HG03432 (cell line): ENCODE data around the gene BYSL.

Experiments used
- ATAC-seq: cut with Tn5 transposase; IDR thresholded peaks from one replicate; pipeline ENCODE4 v1.9.1; 2021; ENCODE audit warnings: mild to moderate bottlenecking, moderate library complexity; ENCODE audit not compliant: unreplicated experiment

The BYSL gene, protein sequence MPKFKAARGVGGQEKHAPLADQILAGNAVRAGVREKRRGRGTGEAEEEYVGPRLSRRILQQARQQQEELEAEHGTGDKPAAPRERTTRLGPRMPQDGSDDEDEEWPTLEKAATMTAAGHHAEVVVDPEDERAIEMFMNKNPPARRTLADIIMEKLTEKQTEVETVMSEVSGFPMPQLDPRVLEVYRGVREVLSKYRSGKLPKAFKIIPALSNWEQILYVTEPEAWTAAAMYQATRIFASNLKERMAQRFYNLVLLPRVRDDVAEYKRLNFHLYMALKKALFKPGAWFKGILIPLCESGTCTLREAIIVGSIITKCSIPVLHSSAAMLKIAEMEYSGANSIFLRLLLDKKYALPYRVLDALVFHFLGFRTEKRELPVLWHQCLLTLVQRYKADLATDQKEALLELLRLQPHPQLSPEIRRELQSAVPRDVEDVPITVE

DNA sequence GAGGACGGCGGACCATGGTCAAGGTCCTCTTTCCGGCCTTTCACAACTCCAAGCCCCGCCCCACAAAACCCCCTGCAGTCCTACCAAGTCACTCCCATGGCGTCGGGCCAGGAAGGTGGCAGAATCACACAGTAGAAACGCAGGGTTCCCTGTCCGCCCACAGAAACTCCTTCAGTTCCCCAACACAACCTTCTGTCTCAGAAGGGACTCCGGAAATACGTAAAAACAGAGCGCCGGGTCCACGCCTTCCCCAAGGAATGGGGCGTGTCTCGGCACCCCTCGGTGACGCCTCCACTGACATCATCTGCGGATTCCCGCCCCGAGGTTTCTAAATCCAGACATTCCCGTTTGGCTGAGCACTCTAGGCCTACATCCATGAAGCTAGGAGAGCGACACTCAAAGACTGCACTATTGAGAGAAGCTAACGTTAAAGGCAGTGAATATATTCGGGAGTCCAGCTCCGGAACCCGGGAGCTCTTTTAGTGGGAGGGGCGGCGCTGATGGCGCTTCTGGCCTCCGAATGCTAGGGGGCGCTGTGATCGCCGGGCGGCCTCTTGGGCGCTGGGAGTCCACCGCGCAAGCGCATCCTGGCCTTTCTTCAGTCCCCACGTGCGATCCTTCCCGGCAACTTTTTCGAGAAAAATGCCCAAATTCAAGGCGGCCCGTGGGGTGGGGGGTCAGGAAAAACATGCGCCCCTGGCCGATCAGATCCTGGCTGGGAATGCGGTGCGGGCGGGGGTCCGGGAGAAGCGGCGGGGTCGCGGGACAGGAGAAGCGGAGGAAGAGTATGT, at the start of gene BYSL, which contains the start of gene MED20:
BYSL (plus strand) TSS at position 579 of the 791 bp plus-strand sequence; CDS start at position 643, 64 bp downstream.
MED20 (minus strand) TSS at position 219 of the 791 bp plus-strand sequence; CDS start at position 98, 121 bp downstream.
- ATAC-seq = peak; percentile 88

DNA sequence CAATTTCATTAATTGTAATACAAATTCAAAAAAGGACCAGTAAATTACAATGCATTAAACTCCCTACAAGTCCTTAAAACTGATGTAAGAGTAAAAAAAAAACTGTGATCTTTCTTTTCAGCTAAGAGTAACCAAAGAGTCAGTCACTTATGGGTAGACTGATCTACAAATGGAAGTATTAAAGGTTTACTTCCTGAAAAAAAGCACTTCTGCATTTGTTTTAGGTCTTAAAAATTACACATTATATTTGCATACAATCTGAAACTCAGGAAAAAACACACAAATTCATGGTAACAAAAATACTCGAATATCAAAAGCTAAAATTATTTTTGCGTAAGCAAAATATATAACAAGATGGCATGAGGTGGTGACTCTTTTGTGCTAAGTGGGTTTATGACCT, 49.6 kb upstream of the BYSL start:
- ATAC-seq = no peak

DNA sequence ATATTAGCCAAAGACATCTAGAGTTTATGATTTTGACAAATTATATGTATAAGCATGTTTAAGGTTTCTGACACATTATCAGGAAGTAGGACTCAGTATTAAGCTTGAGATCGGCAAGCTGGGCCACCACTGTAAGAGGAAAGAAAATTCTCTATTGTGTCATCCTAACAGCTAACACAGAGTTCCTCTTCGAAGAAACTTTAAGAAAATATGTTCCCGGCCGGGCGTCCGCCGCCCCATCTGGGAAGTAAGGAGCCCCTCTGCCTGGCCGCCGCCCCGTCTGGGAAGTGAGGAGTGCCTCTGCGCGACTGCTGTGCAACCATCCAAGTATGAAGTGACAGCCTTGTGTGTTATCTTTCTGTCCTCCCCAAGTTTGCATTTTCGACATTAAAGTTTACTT, 49.2 kb upstream of the BYSL start:
- ATAC-seq = no peak

DNA sequence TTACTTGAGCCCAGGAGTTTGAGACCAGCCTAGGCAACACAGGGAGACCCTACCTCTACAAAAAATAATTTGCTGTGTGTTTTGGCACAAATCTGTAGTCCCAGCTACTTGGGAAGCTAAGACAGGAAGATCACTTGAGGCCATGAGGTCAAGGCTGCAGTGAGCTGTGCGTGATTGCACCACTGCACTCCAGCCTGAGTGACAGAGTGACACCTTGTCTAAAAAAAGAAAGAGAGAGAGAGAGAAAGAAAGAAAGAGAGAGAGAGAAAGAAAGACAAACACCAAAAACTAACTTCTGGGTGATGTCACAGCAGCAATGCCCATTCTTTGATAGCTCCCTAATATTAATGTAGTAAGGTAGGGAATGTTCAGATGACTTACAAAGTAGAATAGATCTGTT, 46.6 kb upstream of the BYSL start:
- ATAC-seq = no peak

DNA sequence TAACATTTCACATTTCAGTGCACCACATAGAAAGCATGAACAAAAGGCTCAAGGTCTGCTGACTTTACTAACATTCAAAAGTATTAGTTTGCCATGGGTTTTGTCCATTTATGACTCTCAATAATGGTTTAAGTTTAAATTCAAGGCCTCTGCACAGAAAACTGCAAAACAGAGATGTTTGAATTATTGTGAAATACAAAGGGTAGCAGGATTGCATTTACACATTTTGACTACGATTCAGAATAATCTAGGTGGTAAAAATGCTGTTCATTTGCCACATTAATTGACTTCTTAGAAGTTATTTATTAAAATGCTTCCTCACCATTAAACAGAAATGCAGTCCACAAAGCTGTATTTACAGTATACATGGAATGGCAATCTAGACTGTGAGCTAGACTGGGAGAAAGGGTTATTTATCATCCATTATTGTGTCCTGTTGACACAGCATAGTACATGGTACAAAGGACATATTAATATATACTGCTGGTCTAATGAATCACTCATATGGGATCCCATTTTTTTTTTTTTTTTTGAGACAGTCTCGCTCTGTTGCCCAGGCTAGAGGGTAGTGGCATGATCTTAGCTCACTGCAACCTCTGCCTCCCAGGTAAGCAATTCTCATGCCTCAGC, 44.1 kb upstream of the BYSL start:
- ATAC-seq = no peak

DNA sequence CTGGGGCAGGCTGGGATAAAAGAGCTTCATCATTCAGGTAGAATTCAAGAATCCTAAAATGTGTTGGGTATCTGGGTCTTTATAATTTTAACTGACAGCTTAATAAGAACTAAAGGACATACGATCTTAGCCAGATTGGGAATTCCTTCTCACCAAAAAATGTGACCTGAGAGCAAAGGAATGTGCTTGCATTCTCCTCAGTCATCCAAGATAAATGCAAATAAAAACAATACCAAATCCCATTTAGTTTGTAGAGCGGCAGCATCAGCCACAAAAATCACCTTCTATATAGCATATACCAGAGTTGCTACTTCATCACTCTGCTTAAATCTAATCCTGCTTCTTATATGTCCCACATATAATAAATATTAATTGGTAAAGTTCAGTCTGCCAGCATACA, 43.1 kb upstream of the BYSL start:
- no peak for ATAC-seq

DNA sequence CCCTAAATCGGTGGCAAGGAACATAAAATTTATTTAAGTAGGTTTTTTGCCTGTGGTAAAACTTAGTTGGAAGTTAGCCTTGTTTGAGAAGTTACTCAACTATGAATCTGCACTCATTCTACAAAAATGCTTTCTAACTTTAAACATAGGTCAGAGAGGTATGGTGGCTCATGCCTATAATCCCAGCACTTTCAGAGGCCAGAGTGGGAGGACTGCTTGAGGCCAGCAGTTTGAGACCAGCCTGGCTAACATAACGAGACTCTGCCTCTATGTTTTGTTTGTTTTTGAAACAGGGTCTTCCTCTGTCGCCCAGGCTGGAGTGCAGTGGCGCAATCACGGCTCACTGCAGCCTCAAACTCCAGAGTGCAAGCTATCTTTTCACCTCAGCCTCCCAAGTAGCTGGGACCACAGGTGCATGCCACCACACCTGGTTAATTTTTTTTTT, 42.3 kb upstream of the BYSL start:
- no peak for ATAC-seq

DNA sequence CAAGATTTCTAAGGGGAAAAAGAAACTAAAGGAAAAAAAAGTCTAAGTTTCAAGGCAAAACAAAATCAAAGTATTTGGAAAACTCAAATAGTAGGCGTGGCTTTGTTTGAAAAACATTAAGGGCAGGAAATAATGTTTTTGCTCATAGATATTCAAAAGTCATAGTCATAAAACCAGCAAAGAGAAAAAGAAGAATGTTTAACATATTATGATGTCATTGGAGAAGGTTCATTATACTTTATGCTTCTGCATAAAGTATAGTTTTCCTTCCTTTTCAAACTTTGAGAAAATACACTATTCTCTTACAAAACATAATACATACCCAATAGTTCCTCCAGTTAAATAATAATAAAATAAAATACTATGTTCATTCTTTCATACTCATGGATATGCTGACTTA, 39.8 kb upstream of the BYSL start:
- no peak for ATAC-seq

DNA sequence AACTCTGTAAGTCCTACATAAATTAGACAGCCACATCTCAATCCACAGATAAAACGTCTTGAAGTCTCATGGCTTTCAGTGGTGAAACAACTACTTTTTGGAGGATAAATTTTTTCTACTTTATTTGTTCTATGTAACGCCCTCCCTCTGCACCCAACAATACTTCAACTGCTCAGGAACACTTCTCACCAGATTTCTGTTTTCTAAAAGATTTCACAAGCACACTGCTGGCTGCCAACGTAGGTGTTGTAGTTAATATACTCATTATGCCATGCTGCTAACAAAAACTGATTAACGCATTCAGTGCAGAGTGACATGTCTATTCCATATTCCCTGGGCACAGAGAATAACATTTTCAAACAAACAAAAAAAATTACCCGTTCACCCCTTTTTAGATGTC, 36.3 kb upstream of the BYSL start:
- ATAC-seq = no peak

DNA sequence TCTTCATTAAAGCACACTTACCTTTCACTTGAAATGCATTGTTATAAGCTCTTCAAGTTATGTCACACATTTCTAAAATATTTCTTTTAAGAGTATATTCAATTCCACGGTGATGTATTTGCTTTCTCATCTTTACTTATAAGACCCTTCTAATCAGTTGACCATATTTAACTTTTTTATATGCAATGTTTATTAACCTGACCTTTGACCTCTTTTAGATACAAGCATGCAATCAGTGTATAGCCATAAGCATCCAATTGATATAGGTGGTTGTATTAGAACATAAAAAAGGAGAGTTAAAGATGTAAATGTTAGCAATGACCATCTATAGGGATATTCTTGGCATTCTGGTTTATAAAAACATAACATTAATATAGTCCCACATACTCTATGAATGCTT, 35.4 kb upstream of the BYSL start:
- no peak for ATAC-seq

DNA sequence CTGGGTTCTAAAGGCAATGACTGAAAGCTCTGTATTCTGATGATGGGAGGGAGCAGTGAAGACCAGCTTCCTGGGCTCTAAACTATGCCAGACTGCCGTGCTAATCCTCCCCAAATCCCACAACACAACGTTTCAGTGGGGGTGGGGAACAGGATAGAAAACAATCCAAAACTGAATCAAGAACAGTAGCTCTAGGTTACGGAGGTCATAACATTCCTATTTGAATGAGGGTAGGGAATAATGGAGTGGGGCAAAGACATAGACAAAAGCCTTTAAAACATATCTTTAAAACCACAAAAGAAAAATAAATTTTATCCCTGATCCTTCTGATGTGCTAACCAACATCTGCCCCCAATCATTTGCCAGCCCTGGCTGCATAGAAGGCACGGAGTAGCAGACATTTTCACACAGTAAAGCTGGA, 34.0 kb upstream of the BYSL start:
- no peak for ATAC-seq

DNA sequence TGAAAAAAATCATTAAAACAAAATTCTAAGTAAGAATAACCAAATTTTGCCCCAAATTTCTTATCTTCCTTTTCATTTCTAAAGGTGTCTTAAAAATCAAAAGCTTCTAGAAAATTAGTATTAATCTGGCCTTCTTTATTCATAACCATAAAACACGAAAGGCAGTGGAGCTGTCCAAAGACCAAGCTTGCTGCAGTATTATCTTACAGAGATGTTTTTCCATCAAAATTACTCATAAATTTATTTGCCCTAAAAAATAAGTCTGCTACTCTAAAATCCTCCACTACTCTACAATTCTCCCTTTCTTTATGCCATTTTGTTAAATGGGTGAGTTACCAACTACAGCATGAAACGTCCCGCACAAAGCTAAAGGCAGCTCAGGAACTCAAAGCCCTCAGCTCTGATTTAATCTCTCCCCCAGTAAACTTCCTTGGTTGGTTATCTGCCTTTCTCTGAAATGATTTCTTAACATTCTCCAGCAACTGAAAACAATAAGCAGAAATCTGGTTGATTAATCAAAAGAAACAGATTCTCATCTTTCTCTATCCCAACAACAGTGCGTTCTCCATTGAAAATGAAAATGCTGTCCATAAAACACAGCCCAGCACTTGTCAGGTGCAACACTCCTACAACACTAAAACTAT, 28.3 kb upstream of the BYSL start:
- ATAC-seq = no peak

DNA sequence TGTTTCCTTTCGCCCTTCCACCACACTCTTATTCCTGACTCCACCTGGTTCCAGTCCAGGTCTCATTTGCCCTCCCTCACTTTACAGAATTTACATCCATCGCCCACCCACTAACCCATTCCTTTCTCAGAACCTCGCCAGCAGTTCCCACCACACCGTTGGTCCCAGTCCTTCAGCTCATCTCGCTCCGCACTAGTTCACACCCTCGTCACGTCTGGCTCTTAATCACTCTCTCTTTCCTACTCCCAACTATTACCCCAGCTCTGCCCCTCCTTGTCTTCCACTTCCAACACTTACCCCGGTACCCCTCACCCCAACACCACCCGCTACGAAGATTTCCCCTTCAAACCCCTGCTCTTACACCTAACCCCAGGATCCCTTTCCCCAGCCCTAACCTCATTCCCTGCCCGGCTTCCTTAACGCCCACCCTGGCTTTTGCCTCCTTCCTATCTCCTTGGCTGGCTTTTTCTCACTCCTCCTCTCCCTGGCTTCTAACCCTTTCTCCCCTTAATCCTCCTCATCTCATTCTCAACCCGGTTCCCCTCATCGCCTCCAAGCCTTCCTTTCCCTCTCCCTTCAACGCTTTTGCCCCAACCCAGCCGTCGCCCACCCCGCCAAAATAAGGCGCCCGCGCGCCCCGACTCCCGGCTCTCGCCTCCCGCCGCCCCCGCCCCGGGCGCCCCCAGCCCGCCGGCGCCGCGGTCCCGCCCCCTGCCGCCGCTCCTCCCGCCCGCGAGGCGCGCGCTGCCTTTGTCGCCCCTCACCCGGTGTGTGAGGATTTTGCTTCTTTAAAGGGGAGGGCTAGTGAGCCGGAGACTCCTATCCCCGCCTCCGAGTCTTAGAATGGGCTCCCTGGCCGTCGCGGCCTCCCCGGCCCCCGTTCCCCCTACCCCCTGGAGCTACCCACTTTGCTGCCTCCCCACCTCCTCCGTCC, 26.7 kb upstream of the BYSL start:
- ATAC-seq = peak; percentile 41

DNA sequence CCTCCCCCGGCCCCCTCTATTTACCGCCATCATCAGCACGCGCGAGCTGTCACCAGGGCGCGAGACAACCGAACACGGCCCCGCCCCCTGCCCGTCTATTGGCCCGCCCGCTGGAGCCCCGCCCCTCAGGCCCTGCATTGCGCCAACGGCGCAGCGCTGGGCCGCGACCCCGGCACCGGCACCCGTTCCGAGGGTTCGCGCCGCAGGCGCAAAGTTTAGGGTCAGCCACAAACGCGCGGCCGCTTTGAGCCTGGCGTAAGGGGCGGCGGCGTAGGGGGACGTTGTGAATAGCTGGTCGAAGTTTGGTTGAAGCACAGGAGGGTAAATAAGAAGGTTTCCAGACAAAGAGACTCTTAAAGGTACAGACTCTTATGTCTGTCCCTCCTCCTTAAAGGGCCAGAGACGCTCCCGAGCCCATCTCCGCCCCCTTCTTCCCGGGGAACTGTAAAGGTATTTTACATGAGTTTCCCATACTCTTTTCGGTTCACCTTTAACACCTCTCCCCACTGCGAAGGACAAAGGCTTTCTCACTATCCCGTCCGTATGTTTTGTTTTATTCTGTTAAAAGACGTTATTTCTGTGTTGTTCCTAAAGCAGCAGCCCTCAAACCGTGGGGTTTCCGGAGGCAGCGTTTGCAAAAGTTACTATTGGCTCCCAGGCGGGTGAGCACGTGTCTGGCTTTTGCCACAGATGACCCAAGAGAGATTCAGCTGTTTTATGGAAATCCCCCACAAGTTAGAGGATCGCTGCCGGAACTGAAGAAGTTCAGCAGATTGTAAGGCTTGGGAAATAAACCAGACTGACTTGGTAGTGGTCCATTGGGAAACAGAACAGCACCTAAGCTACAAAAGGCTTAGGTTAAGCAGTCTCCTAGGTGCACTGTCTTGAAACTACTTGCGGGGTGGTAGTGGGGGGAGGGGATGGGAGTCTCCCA, 25.7 kb upstream of the BYSL start, which contains the start of gene USP49:
USP49 (minus strand) TSS at position 76 of the 934 bp plus-strand sequence. CDS start 88,392 bp downstream, outside the sequence.
- peak; percentile 79 for ATAC-seq

DNA sequence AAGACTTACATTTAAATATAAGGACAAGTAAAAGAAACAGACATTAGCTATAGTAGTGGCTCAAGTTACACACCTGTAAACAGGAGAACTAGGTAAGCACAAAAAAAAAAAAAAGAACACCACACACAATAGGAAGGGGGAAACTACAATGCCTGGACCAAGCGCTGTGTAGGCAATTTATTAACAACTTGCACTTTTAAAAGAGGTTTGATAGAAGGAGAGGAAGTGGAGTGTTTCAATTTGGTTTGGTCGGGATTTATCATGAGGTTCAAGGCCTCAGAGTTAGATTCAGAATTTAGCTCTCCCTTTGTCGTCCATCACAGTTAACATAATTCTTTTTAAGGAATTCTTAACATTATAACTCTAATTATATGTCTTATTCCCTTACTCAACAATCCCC, 25.0 kb upstream of the BYSL start:
- ATAC-seq = no peak

DNA sequence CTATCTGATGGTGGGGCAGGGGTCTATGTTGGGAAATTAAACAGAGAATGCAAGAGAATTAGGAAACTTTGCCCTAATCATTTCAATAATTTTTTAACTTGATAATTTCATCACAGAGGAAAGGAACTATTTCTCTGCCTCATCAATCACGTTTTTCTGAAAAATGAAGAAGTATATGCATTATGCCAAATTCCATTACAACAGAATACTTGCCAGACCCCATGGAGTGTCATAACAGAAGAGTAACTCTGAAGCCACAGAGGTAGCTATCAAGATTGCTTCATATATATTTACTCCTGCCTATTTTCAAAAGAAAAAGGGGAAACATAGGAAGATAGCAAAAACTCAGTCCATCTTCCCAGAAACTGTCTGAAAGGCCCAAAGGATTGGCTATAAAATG, 20.4 kb upstream of the BYSL start:
- ATAC-seq = no peak

DNA sequence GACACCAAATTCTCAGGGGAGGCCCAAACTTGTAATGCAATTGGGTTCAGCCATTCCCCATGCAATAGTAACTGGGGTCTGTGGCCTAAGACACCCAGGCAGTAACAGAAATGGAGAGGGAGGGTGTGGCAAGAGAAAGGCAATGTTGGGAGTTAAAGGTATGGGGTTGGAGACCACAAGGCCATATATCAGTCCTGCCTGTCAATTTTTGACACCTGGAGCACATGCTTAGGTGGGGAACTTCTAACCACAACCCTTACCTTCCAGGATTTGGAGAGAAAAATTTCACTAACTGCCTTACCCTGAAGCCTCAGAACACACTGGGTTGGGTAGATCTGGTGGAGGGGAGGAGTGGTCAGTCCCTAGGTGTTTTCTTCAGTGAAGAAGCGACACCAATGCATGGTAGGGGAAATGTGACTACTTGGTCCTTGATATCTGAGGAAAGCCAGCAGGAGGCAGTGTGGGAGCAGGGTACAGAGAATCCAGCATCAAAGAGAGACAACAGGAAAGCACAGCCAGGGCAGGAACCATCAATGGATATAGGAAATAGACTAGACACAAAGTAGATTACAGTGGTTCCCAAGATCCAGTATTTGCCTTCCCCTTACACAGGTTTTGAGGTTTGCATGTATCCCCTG, 19.3 kb upstream of the BYSL start:
- ATAC-seq = no peak

DNA sequence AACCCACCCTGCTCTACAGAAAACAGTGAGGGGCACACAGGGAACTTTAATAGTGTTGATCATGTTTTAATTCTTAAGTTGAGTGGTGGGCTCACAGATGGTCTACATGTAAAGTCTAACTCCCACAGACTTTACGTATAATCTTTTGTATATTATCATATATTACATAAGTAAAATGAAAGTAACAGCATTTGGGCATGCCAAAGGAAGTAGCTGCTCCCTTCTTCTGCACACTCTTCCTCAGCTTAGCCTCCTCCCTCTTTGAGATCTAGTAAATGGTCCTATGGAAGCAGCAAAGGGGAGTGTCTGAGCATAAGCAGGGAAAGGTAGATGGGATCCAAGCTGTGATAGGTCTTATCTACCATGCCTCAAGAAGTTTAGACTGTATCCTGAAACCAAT, 11.6 kb upstream of the BYSL start:
- no peak for ATAC-seq
